ENCODE results near the gene CHD2. TPM values are rescaled to one million over a fixed set of nuclear protein-coding genes. Genes with fewer than 3 reads are reported as not detected.
A peak's percentile ranks its signal among the peaks of the same experiment; 100 is the strongest.

The CHD2 gene
- total RNA-seq, 1 experiment from 2014 or later = 81.8 TPM

- POLR2A ChIA-PET = no interaction called here
- Histone ChIP-seq H3K9me3 (ENCODE audit: control insufficient read depth, insufficient read depth, low read depth, low read length) (peaks cover 9% of the 10 kb centered on the region), H3K27ac (ENCODE audit: low read length) (no peak overlapping the region), H3K4me3 (ENCODE audit: low read depth in 2 of 2, low read length in 2 of 2) (no peak overlapping the region), H3K27me3 (ENCODE audit: control insufficient read depth, insufficient read depth, low read length) (no peaks in the 10 kb centered on the region), H3K4me1 (ENCODE audit: control insufficient read depth, insufficient read depth, low read length) (no peaks in the 10 kb centered on the region), H3K36me3 (ENCODE audit: control insufficient read depth, insufficient read depth, low read length) (peaks cover 85% of the 10 kb centered on the region)
- ATAC-seq = no peak
- CTCF ChIA-PET = interaction anchor here (0.9 kb wide), 1 partner anchor 76 kb away, joined by 3 read pairs; no protein-coding TSS in a partner anchor
- DNase-seq (ENCODE audit: low read depth, low spot score) = no peak
- intact Hi-C loops (cut with micrococcal nuclease; ENCODE audit: unreplicated experiment) (no loop called here), in situ Hi-C loops (cut with HindIII; ENCODE audit: low pct_unique_long_range_greater_than_20kb, low sequenced_read_pairs) (no loop called here)
- no TSS peak for BruUV-seq (replicated peaks)
- TF ChIP-seq POLR2AphosphoS5 (IDR thresholded peaks at IDR 0.05; ENCODE audit: low read depth, low read length) (no peak), TCF7L2 (IDR thresholded peaks at IDR 0.05; ENCODE audit: low read depth, low read length) (no peak), REST (IDR thresholded peaks at IDR 0.05; ENCODE audit: insufficient read depth in 1 of 2, low read depth in 2 of 2, low read length in 1 of 2) (no peak), SIN3A (IDR thresholded peaks at IDR 0.05; ENCODE audit: borderline replicate concordance, insufficient read depth, low read depth, low read length) (no peak), CTCF (IDR thresholded peaks at IDR 0.05) (no peak)
Measured at GRCh38 chr15:92954002-92954401, 53.9 kb downstream of the CHD2 start.

- no peaks in the 10 kb centered on the region for H3K4me1 ChIP-seq (ENCODE audit: control insufficient read depth, insufficient read depth, low read length)
- H3K36me3 ChIP-seq (ENCODE audit: control insufficient read depth, insufficient read depth, low read length) = peaks cover 82% of the 10 kb centered on the region
- intact Hi-C loops (cut with micrococcal nuclease; ENCODE audit: unreplicated experiment) = no loop called here
- no peak overlapping the region for H3K4me3 ChIP-seq (ENCODE audit: low read depth in 2 of 2, low read length in 2 of 2)
- BruUV-seq (replicated peaks) = no TSS peak
- in situ Hi-C loops (cut with HindIII; ENCODE audit: low pct_unique_long_range_greater_than_20kb, low sequenced_read_pairs) = no loop called here
- H3K9me3 ChIP-seq (ENCODE audit: control insufficient read depth, insufficient read depth, low read depth, low read length) = peaks cover 3% of the 10 kb centered on the region; the same call in 1 of the 2 replicates
- TF ChIP-seq REST (IDR thresholded peaks at IDR 0.05; ENCODE audit: insufficient read depth in 1 of 2, low read depth in 2 of 2, low read length in 1 of 2) (no peak), CTCF (IDR thresholded peaks at IDR 0.05) (peak; percentile 67), SIN3A (IDR thresholded peaks at IDR 0.05; ENCODE audit: borderline replicate concordance, insufficient read depth, low read depth, low read length) (no peak)
- POLR2A ChIA-PET = no interaction called here
- CTCF ChIA-PET = no interaction called here
- H3K27me3 ChIP-seq (ENCODE audit: control insufficient read depth, insufficient read depth, low read length) = no peaks in the 10 kb centered on the region
- ATAC-seq (no peak), DNase-seq (ENCODE audit: low read depth, low spot score) (no peak)
- no peak overlapping the region for H3K27ac ChIP-seq (ENCODE audit: low read length)
Measured at GRCh38 chr15:92954578-92954977, 54.5 kb downstream of the CHD2 start.
